LoVo (cell line): ENCODE data around the gene CMTM3.
A peak's percentile ranks its signal among the peaks of the same experiment; 100 is the strongest.
"Not testable (repeated sequence)": the region's sequence is repeated elsewhere in the genome, so short reads cannot be mapped to it uniquely, and the experiment has no call there.

Source experiments
- DNase-seq: peaks from one replicate; pipeline ENCODE4 v3.0.0-alpha.2; 2016; ENCODE audit warnings: low spot score

The CMTM3 gene

DNA sequence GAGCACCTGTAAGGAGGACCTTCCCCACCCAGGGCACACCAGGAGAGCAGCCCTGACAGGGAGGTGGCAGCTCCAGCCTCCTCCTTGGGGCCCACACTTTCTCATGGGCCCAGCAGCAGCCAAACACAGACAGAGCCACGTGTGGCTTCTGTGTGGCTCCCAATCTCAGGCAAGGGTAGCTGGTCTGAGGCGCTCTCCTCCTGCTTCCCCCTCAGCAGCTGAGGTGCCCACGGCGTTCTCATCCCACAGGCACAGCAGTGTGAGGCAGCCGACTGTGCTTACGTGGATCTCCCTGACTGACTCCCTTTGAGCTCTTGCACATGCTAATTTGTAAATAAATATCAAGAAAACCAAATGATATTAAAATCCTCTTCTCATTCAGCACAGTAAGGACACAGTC, 30.9 kb downstream of the CMTM3 start:
- no peak for DNase-seq

DNA sequence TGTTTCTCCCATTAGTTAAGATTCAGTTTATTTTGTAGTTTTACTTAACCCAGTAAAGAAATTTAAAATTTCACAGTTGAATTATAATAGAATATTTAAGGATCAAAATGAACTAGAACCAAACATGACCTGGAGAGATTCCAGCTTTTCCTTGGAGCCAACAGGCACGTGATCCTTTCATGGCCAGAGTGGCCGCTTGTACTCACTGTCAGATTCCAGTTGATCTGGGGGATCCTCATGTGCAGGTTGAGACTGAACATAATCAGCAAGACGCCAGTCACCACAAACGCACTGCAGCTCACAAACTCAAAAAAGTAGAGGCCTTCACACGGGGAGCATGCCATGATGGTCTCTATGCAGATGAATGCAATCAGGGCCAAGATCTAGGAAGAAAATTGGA, 31.7 kb downstream of the CMTM3 start:
- DNase-seq = no peak

DNA sequence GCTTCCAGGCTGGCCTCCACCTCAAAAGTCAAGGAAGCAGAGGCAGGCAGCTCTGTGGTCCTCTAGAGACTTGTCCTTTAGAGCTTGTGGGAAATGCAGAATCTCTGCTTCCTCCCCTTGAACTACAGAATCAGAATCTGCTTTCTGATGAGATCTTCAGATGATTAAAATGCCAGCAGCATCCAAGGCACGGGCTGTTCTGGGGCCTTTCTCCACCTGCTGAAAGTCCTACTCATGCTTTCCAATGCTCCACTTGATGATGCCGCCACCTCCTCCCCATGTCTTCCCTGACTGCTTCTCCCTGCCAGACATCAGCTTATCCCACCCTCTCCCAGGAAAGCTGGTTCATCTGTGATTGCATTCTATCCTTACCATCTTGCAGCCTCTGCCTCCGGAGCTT, 33.3 kb downstream of the CMTM3 start:
- no peak for DNase-seq

DNA sequence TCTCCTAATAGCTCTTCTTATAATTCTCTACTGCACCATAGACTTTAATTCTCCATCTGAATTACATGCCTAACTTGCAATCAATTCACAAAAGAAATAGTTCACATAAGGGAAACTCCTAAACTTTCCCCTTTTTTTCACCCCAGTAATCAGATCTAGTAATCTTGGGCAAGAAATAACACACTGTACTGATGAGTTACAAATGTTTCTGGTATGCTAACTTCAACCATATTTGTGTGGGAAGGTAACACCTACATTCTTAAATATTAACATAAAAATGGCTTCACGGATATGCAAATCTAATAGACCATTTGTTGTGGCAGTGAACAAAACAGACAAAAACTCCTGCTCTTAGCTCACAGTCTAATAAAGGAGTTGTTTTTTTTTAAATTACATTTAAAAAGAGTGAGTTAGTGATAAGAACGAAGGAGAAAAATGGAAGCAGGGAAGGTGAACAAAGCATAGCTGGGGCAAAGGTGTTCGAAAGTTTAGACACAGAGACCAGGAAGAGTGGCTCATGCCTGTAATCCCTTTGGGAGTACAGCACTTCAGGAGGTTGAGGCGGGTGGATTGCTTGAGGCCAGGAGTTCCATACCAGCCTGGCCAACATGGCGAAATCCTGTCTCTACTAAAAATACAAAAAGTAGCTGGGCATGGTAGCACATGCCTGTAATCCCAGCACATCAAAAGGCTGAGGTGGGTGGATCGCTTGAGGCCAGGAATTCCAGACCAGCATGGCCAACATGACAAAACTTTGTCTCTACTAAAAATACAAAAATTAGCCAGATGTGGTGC, 34.8 kb downstream of the CMTM3 start:
- no peak for DNase-seq

DNA sequence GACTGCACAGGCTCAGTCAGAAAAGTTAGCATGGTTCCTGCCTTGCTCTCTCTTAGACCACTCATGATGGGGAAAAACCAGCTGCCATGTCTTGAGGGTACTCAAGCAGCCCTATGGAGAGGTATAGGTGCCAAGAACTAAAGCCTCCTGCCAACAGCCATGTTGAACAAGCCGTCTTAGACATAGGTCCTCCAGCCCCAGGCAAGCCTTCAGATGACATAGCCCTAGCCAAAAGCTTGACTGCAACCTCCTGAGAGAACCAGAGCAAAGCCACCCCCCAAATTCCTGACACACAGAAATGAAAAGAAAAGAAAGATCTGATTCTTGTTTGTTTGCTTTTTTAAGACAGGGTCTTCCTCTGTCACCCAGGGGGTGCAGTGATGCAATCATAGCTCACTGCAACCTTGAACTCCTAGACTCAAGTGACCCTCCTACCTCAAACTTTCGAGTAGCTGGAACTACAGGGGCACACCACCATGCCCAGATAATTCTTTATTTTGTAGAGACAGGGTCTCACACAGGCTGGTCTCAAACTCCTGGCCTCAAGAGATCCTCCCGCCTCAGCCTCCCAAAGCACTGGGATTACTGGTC, 36.3 kb downstream of the CMTM3 start:
- no peak for DNase-seq

- DNase-seq = no peak
These were observed 36.9 kb downstream of the CMTM3 start for GRCh38 chr16:66641387-66641786.

DNA sequence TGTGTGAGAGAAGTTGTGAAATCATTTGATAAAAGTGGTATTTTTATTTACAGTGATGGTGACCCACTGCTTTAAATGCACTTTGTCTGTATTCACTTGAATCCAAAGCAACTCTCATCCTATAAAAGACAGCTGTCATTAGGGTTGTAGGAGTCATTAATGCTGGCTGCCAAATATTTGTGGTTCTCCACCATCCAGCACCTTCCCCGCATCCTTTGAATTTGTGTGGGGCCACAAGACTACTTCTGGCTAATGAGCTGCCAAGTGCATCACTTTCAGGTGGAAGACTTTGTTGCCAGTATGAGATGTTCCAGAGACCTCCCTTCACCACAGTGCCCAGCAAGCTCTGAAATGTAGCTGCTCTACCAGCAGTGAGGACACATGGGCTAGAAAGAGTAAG, 43.4 kb downstream of the CMTM3 start:
- DNase-seq = no peak

- no peak for DNase-seq
These were observed 44.7 kb downstream of the CMTM3 start for GRCh38 chr16:66649167-66649566.

DNA sequence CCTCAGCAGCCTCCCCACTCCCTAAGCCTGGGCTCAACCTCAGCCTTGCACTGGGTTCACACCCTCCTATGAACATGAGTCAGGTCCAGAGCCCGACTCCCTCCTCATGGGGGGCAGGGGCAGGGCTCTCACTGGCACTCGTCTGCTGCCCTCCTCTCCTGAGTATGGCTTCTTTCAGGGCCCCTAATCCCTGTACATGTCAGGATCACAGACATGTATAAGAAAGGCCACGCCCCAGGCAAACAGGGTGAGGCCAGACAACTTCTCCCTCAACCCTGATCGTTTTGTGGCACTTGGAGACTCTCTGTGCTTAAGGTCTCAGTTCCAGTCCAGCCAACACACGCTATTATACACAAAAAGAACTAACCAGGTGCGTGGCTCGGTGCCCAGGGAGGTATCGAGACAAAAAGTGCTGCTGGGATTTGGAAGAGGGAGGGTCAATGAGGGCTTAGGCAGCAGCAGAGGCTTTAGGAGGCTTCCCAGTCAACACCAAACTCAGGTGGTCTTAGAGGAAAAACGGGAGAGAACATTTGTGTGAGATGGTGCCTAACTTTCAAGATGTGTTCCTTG, 45.2 kb downstream of the CMTM3 start:
- no peak for DNase-seq

DNA sequence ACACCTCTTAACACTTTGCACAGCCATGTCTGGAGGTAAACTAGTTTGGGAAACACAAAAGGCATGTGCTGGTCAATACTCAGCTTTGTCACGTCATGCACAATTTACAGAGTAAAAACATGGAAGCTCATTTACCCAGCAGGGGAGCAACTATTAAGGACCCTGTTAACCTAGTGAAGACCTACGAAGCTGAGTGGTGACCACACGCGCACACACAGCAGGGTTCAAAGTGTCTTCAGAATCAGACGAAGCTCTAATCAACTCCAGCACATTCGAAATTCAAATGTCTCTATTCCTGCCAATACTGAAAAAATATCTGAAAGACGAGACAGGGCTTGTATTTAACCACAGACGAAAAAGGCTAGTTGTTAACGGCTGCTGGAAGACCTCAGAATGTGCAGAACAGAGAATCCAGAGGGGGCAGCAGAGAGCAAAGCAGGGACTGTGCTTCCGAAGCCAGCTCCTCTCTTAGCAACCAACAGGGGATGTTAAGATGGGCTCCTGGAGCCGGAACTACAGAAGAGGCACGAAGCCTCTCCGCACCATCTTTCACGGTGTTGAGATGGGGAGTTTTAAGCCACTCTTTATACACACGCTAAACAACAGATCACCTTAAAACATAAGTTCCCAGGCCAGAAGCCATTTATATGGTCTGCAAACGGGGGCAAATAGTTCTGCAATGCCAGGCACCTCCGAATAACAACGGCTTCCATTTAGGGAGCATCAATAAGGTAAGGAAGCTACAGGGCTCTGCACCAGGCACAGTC, 46.4 kb downstream of the CMTM3 start:
- DNase-seq = peak; percentile 65

GRCh38 chr16:66651474-66651765, 46.9 kb downstream of the CMTM3 start:
- no peak for DNase-seq

DNA sequence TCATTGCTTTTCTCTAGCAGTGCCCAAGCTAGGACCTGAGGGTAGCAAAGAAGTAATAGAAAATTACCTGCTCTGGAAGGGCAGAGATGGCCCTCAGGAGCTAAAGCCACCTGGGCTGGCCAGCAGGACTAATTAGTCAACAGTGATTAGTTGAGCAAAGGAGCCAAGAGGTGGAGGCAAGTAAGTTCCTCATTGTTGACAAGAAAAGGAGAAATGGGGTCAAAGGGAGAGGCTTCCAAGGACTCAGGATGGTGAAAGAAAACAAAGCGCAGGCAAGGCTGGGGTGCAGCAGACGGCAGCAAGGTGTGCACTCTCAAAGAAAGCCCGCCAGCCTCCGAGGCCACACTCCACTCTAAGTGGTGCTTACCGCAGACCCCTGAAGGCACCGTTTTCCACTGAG, 47.5 kb downstream of the CMTM3 start:
- DNase-seq = no peak

- DNase-seq = no peak
These were observed 48.3 kb downstream of the CMTM3 start for GRCh38 chr16:66652661-66653360.

- no peak for DNase-seq
These were observed 49.3 kb downstream of the CMTM3 start for GRCh38 chr16:66653581-66654350.

- no peak for DNase-seq
These were observed 52.0 kb downstream of the CMTM3 start for GRCh38 chr16:66656547-66656946.

- no peak for DNase-seq
These were observed 53.8 kb downstream of the CMTM3 start for GRCh38 chr16:66658143-66658859.

DNA sequence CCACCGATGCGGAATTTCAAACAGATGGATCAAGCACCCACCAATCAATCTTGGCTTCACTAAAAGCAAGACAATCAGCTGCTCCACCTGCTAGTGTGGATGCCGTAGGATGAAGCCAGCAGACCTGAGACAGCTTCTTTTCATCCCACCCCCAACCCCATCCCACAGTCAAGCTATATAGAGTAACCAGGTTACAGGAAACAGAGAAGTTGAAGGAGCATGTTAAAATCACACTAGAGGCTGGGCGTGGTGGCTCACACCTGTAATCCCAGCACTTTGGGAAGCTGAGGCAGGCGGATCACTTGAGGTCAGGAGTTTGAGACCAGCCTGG, 54.3 kb downstream of the CMTM3 start:
- DNase-seq = no peak

GRCh38 chr16:66660422-66661209, 56.1 kb downstream of the CMTM3 start:
- DNase-seq = no peak

DNA sequence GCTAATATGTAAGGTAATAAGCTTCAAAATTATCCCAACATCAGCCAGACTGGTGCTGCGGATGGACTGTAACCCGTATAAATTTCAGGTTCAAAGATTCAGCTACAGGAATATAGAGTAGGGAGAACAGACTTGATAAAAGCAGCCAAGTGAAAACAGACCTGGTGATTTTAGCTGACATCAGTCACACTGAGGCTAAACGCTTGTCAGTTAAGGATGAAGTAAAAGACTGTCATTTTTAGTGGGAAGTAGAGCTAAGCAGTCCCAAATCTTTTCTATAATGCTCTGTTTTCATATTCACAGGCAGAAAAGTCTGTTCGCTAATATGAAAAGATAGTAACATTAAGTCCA, 56.7 kb downstream of the CMTM3 start:
- DNase-seq = no peak

DNA sequence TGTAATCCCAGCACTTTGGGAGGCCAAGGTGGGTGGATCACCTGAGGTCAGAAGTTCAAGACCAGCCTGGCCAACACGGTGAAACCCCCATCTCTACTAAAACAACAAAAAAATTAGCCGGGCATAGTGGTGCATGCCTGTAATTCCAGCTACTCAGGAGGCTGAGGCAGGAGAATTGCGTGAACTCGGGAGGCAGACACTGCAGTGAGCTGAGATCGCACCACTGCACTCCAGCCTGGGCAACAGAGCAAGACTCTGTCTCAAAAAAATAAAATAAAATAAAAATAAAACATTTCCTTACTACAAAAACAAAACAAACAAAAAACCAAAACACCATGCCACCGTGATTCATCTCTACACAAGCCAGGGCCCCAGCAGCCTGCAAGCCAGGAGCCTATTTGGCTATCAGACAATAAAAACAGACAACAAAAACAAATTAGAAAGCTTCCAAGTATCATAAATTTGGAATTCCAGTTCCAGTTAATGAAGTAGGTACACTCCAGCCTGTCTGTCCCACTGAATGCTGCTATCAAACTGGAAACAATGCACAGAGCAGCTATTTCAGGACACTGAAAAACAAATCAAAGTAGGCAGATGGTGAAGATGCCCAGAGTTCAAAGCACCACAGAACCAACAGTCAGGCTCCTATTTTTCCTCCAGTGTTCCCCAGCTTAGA, 57.3 kb downstream of the CMTM3 start:
- DNase-seq = not testable (repeated sequence)
